HG03457 (cell line): ENCODE data around the gene MAPKAP1.

ENCODE experiments used
- ATAC-seq: cut with Tn5 transposase; IDR thresholded peaks from one replicate; pipeline ENCODE4 v1.9.1; 2021; ENCODE audit warnings: moderate number of reproducible peaks; ENCODE audit not compliant: unreplicated experiment

Gene MAPKAP1

DNA sequence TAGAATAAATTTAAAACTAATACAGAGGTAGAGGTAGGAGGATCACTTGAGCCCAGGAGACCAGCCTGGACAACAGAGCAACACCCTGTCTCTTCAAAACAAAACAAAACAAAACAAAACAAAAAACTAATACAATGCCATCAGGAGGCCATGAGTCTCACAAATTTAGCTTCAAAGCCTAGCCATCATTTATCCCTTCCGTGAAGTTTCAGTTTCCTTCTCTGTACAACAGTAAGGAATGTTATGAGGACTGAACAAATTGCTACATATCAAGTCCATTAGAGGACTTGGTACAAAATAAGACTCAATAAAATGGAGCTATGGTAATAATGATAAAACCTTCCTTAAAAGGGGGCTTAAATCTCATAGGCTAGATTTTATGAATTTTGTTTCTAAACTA lies 60.8 kb downstream of the MAPKAP1 start:
- no peak for ATAC-seq

DNA sequence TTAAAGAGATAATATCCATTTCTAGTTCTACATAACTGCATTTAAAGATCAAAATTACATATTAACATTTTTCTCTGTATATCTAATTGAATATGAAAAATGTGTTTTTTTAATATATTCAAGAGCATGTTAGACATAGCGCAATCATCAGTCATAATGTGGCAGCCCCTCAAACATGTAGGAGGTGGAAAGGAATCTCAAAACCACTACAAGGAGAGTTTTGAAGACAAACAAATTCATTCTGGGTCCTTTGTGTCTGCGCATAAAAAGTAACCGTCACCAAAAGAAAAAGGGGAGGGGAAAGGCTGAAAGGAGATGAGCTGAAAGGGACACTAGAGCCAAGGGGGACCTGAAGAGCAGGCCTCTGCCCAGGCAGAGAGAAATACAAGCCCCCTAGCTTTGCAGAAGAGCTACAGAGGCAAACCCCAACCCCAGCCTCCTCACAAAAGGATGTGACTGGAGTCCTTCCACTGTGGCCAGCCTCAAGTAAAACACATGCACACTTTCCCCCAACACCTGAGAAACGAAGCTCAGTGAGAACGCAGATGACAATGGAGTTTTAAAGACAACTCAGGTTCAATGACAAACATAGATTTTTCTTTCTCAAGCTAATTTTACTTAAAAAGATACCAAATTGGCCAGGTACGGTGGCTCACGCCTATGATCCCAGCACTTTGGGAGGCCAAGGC lies 62.0 kb downstream of the MAPKAP1 start:
- no peak for ATAC-seq

DNA sequence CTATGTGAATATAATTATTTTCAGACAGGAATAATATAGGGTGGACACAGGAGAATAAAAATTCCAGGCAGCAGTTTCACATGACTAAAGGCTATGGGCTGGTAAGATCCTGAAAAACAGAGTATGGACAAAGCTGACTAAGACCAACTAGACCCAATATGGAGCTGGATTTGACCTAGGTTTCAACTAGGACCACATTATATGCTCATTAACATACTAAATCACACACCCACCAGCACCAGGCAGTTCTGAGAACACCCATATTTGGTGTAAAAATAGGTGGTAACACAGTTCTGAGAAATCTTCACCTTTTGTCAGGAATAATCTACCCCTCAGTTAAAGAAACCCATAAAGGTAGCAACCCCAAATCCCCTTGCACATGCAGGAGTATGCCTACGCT lies 64.7 kb downstream of the MAPKAP1 start:
- no peak for ATAC-seq

DNA sequence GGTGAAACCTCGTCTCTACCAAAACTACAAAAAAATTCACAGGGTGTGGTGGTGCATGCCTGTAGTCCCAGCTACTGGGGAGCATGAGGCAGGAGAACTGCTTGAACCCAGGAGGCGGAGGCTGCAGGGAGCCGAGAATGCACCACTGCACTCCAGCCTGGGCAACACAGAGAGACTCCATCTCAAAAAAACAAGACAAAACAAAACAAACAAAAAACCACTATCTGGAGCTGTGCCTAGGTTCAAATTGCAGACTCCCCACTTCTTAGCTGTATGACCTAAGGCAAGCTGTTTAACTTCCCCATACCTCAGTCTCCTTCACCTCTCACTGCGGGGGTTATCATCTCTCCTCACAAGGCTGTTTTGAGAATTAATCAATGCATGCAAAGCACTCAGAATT lies 68.0 kb downstream of the MAPKAP1 start:
- no peak for ATAC-seq

DNA sequence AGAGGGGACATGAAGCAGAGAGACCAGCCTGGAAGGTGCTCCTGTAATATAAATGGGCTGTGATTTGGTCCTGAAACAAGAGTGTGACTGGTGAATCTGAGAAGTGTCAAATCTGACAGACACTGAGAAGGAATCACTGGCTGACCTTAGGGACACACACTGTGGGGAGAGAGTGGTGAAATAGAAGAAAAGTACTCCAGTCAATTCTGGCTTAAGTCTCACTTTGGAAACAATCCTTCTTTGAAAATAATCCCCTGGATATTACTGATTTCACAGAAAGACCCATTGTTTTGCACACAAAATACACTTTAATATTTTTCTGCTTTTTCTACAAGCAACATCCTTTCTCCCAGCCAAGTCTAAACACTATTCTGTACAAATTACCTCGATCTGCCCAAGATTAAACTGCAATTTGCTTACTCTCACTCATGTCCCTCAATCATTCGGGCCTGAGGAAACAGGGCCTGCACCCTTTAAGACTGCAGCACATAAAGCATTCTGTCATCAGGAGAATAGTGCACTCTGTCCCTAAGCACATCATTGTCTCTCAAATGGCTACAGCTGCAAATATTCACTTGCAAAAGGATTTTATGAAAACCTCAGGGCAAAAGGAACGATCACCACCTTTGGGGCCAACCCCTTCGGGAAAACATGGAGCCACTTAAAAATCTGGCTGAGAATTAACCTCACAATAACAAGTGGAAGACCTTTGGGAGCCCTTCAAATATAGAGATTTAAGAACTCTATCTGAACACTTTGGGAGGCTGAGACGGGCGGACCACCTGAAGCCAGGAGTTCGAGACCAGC lies 68.6 kb downstream of the MAPKAP1 start:
- ATAC-seq: no peak

DNA sequence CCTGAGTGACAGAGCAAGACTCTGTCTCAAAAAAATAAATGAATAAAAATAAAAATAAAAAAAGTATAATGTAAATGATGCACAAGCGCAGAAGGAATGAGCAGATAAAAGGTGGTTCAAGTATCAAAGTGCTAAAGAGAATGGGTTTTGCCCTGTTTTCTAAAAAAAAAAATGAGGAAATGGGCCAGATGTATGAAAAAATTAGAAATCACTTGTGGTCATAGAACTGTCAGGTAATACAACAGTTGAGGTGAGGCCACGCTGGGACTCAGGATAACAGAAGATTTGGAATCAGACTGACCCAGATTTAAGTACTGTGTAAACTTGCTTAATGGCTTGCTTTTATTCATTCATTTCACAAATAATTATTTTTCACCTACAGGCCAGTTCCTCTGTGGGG lies 69.8 kb downstream of the MAPKAP1 start:
- ATAC-seq: no peak

DNA sequence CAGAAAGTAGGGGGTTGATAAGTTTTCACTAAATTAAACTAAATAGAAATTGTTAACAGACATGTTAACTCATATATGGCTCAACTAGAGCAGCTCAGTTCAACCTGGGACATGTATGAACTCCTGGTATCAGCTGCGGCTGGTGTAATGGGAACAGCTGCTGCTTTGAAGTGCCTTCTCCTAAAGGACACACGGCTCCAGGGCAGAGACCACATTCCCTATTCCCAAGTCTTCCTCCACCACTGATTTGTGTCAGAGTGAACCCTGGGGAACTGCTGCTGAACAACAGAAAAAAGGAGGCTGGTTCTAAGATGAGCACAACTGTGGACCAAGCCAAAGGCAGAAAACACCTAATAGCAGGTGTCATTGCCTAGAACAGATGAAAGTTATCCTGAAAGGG lies 71.1 kb downstream of the MAPKAP1 start:
- ATAC-seq: no peak

DNA sequence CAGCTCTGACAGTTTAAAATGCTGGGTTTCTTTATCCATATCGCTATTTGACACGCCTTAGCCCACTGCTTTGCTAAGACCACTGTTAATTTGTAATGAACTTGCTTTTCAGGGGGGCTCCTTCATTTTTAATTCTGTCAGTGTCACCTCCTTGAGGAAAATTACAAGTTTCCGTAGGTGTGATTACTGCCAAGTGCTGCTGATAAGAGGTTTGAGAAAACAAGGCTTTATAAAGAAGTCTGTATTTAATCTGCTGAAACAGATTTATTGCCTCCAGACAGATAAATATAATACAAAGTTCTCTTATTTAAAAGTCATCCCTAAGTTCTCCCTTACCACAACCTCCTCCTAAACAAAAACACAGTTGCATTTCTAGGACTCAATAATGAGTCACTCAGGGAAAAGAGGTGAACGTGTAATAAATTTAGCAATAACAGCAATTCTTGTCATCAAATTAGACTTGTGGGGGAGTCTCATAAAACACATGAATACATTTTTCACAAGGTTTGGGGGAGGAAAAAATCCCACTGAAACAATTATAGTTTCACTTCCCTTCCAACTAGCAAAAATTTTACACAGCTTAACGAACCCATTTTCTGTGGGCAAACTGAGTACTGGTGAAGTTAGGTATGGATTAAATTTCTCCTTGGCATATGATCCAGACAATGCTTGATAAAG lies 72.8 kb downstream of the MAPKAP1 start:
- no peak for ATAC-seq

DNA sequence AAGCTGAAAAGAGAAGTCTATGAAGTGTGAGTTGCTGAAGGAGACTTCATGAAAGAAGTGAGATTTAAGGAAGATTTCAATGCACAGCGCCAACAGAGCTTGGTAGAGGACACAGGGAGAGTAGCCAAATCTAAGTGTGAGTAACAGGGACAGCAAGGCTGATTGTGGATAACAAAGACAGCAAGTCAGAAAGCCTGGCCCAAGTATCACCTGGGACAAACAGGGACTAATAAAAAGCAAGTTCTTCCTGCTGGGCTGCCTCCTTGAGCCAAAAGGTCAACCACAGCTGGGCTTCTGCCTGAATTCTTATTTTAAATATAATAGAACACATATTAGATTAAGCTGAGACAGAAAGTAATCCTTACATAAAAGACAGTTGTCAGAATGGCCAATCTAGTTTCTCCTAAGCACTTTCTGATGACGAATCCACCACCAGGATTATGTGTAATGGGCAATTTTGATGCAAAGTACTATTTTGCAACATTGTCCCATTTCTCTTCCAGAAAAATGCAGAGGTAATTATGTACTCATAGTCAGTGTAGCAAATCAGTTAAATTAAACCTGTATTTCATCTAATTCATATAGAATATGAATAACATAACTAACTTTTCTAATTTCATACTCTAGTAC lies 73.8 kb downstream of the MAPKAP1 start:
- no peak for ATAC-seq

DNA sequence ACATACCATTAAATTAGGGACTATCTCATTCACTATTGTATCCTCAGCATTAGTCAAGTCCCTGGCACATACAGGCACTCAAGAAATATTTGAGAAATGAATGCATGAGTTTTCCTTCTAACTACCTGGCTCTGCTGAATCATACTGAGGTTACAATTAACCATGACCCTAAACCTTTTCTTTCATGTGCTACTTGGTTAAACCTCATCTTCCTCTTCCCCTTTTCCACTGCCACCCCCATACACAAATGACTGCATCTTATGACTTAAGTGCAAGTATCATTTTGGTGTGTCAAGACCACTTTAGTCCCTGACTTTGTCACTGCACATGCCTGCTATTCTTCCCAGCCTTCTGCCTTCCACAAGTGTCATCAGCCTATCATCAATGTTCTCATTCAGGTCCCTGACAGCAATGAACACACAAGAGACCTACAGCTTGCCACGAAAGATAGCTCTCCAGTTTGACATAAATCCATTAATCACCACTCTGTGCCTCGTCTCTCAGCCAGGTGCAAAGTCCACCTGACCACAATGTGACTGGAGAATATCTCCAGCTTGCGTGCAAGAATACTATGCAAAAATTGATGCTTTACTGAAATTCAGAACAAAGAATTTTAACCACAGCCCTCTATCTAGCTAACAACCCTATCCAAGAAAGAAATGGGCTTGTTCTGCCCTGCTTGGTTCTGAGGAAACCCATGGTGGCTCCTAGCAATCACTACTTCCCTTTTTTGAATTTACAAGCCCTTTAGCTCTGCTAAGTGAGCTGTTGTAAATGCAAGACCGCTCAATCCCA lies 74.5 kb downstream of the MAPKAP1 start:
- peak; percentile 40 for ATAC-seq

DNA sequence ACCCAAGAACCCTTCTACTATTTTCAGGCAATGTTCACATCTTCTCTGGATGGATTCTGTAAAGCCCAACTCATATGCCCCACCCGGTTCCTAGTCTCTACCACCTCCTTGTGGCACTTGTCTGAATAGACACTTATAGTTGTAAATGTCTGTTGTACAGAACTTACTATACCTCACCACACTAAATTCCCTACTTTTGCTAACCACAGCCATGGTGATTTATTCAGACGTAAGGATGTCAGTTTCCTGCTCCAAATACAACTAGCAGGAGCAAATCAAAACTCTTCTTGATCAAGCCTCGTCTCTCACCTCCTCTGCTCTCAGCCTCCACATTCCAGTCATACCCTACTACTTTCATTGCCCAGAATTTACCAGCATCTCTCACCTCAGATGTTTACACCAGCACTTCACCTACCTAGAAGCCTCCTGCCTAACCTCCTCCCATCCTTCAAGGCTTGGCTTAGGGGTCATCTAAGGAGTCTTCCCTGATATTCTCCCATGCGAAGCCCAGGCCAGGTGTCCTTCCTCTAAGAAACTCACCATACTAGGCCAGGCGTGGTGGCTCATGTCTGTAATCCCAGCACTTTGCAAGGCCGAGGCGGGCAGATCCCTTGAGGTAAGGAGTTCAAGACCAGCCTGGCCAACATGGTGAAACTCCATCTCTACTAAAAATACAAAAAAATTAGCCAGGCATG lies 75.5 kb downstream of the MAPKAP1 start:
- no peak for ATAC-seq

DNA sequence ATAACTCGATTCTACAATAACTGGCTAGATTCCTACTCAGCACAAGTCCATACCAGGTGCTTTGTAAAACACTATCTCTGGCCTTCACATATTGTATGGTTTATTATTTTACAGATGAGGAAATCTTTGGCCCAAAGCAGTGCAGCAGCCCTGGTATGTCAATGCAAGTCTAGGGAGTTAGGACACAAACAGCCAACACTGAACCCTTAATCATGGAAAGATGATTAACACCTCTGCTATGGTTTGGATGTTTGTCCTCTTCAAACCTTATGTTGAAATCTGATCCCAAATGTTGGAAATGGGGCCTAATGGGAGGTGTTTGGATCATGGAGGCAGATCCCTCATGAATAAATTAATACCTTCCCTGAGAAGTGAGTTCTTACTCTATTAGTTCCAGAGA lies 76.6 kb downstream of the MAPKAP1 start:
- ATAC-seq: no peak

DNA sequence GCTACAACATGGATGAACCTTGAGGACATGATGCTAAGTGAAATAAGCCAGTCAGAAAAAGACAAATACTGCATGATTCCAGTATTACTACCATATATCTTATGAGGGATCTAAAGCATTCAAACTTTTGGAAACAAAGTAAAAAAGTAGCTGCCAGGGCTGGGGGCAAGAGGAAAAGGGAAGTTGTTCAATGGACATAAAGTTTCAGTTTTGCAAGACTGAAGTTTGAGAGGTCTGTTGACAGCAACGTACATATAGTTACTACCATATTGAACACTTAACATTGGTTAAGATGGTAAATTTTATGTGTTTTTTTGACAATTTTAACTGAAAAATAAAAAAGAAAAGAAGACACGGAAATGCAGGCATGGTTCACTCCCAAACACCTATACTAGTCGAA lies 77.6 kb downstream of the MAPKAP1 start:
- ATAC-seq: no peak

DNA sequence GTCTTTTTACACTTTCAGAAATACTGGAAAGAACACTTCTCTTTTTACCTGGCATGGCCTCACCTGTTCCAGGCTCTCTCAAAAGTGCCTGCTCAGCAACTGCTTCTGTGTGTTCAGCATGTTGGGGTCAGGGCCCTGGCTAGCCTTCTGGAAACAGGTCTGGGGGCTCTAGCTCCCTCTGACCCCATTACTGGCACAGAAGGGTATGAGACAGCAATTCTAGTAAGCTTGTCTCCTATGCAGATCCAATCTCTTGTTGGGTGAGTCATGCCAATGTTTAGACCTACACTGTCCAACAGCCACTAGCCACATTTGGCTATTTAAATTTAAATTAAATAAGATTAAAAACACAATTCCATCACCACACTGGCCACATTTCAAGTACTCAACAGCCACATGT lies 80.8 kb downstream of the MAPKAP1 start:
- ATAC-seq: no peak

DNA sequence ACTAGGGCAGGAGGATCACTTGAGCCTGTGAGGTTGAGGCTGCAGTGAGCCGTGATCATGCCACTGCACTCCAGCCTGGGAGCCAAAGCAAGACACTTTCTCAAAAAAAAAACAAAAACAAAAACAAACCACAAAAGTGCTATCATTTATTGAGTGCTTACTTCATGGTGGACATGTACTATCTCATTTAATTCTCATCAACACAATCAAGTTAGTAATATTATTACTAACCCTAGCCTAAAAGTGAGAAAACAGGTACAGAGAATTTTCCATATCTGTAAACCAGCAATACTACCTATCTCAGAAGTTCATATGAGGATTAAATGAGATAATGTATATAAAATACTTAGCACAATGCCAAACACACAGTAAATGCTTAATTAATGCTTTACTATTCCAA lies 85.8 kb downstream of the MAPKAP1 start:
- ATAC-seq: no peak

DNA sequence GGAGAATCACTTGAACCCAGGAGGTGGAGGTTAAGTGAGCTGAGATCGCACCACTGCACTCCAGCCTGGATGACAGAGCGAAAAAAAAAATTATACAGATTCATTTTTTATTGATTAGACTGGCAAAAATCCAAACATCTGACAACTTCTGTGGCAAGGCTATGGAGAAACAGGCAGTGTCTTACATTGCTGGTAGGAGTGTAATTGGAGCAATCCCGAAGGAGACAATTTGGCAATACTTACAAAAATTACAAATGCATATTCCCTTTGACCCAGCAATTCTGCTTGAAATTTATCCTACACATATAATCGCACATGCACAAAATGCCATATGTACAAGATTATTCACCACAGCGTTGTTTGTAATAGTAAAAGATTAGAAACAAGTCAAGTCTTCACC lies 86.8 kb downstream of the MAPKAP1 start:
- ATAC-seq: no peak

DNA sequence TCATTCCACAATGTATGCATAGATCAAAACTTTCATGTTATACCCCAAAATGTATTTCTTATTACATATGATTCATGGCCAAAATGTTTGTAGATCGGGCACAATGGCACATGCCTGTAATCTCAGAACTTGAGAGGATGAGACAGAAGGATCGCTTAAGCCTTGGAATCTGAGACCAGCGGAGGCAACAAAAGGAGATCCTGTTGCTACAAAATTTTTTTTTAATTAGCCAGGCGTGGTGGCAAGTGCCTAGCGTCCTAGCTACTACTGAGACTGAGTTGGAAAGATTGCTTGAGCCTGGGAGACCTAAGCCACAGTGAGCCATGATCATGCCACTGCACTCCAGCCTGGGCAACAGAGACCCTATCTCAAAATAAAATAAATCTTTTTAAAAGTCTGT lies 89.9 kb downstream of the MAPKAP1 start:
- ATAC-seq: no peak

DNA sequence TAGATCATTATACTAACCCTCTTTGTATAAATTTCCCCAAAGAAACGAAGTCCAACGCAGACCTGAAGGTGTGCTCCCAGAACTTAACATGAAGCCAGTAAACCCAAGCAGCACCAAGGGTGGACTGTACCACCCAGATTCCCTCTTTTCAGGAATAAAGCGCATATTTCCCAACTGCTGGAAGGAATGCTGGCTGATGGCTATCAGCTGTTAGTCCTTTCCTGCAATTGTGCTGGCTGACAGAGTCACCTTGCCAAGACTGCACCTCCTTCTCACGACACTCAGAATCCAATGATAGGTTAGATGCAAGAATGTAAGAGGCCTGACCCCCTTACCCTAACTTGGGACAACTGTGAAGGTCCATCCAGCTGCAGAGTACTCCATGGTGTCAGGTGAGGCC lies 93.9 kb downstream of the MAPKAP1 start:
- no peak for ATAC-seq

DNA sequence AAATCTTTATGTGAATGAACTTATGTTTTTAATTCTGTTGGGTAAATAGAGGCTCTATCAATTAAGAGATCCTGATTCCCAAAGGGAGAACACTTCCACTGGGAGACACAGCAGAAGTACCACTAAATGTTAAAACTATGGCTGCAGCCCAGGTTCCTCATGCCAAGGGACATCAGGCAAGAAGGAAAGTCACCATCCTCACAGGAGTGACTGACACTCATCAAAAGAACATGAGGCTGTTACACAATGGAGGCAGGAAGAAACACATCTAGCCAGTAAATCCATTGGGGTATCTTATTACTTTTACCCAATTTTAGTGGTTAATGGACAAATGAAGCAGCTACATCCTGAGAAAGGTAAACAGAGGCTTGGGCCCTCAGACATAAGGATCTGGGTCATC lies 94.4 kb downstream of the MAPKAP1 start:
- ATAC-seq: no peak

DNA sequence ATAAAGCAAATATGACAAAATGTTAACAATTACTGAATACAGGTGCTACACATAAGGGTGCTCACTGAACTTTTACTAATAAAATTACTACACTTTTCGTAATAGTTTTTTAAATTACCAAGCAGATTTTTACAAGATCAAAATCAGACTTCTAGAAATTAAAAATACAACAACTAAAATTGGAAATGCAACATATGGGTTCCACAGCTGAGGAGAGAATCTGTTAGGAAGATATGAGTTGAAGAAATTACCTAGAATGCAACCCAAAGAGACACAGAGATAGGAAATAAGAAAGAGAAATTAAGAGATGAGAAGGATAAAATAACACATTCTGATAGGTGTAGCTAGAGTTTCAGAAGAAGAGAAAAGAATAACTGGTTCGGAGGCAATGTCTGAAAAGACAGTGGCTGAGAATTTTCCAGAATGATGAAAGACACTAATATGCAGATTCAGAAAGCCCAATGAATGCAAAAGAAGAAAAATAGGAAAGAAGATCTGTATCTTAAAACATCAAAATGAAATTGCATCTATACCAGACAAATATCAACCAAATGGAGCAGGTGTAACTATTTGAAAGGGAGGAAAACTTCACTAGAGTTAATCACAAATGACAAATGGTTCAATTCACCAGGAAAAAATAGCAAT lies 95.8 kb downstream of the MAPKAP1 start:
- no peak for ATAC-seq
